ENCODE data around the gene SEBOX. TPM values are rescaled to one million over a fixed set of nuclear protein-coding genes. Genes with fewer than 3 reads are reported as not detected.

SEBOX gene
- total RNA-seq, 1 experiment from 2014 or later, result not detected

DNA sequence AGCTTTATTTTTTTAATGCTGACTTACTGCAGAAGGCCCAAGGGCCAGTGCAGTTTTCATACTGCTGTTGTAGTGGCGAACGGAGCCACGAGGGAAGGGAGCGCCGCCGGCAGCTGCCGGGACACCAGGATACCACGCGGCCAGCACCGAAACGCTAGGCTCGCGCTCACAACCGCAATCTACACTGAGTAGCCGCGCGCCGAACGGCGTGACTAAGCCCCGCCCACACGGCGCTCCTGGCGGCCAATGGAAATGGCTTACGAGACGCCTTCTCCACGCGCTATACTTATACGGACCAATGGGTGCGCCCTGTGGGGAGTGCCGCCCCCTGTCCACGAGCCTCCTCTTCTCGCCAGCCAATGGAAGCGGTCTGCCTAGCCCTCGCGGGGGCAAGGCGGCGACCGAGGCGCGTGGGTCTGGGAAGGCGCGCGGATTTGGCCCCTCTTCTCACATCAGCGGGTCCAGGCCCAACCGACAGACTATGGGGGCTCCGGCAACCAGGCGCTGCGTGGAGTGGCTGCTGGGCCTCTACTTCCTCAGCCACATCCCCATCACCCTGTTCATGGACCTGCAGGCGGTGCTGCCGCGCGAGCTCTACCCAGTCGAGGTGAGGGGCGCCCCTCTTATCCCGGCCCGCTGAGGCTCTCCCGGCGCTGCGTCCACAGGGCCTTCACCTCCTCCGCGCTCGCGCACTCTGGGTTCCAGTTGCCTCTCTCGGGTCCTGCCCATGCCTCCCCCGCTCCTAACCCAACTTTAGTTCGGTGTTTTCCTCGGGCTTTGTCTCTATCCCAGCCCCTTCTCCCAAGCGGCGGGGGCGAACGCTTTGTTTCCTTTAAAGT is 46.0 kb downstream of the SEBOX start, which contains the start of gene TMEM97:
TMEM97 (plus strand) TSS at position 442 of the 839 bp plus-strand sequence; CDS start at position 482, 40 bp downstream.
- DNase-seq (ENCODE audit: low spot score), result peak; percentile 95

GRCh38 chr17:28317966-28318758 is 46.8 kb downstream of the SEBOX start:
- DNase-seq (ENCODE audit: low spot score), result no peak

GRCh38 chr17:28317099-28317965 is 47.7 kb downstream of the SEBOX start:
- no peak for DNase-seq (ENCODE audit: low spot score)

DNA sequence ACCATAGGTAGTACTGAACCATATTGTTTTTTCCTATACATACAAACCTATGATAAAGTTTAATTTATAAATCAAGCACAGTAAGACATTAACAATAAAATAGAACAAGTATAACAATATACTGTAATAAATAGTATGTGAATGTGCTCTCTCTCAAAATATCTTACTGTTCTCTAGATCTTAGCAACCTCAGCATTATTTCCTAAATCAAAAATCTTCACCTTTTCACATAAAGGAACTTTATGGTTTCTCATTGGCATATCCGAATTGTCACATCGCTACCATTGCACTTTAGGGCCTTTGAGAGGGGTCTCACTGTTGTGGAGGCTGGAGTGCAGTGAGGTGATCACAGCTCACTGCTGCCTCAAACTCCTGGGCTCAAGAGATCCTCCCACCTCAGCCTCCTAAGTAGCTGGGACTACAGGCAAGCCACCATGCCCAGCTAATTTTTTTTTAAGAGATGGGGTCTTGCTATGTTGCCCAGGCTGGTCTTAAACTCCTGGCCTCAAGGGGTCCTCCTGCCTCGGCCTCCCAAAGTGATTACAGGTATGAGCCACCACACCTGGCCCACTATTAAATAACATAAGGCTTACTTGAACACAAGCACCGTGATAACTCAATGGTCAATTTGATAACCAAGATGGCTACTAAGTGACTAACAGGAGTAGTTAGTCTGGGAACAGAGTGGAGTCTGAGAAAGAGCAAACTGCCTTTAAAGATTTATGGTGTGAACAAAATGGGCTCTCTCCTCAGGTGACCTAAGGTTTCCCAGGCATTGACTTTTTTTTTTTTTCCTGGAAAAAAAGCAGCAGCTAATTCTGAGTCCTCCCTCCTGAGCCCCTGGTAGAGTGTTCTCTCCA is 48.9 kb downstream of the SEBOX start:
- DNase-seq (ENCODE audit: low spot score), result no peak

DNA sequence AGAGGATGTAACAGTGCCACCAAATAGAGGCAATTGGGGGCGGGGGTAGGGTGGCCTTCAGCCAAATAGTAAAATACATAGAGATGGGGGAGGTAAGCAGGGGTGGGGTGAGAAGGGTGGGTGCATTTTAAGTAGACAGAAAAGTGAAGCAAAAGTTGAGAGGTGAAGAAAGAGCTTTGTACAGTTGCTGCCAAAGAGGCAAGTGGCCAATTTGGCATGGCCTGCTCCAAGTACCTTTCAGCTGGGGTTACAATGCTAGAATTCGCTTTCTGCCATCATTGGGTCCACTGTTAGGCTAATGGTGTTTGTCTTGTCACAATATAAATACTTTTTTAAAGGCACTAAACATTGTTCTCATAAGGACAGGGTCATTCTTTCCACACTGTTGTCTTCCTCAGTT is 51.2 kb downstream of the SEBOX start:
- no peak for DNase-seq (ENCODE audit: low spot score)

Other genes starting within 250 kb of the SEBOX start
- gene TMEM97, start 46.0 kb downstream of the SEBOX start, total RNA-seq (2014; rRNA removed; shearing (Covaris generic)), result 32.7 and 43.9 TPM in 2 replicates
- gene IFT20, start 29.7 kb downstream of the SEBOX start, total RNA-seq (2014; rRNA removed; shearing (Covaris generic)), result 38.9 and 45.5 TPM in 2 replicates
- 36.2 and 44.7 TPM in 2 replicates for gene TNFAIP1, start 29.4 kb downstream of the SEBOX start, total RNA-seq (2014; rRNA removed; shearing (Covaris generic))
- gene POLDIP2, start 7.7 kb downstream of the SEBOX start, total RNA-seq (2014; rRNA removed; shearing (Covaris generic)), result 166 and 176 TPM in 2 replicates
- 0.43 and 4.4 TPM in 2 replicates for gene VTN, start 5.1 kb upstream of the SEBOX start, total RNA-seq (2014; rRNA removed; shearing (Covaris generic))
- gene SARM1, start 6.5 kb upstream of the SEBOX start, total RNA-seq (2014; rRNA removed; shearing (Covaris generic)), result 20.2 and 23.2 TPM in 2 replicates
- gene SLC46A1, start 41.0 kb upstream of the SEBOX start, total RNA-seq (2014; rRNA removed; shearing (Covaris generic)), result 2.5 and 4.9 TPM in 2 replicates
- not detected in 2 replicates for gene SLC13A2, start 108.4 kb upstream of the SEBOX start, total RNA-seq (2014; rRNA removed; shearing (Covaris generic))
- gene FOXN1, start 141.1 kb upstream of the SEBOX start, total RNA-seq (2014; rRNA removed; shearing (Covaris generic)), result 0.22 TPM in 1 of 2 replicates, not detected in the other
- gene UNC119, start 187.4 kb upstream of the SEBOX start, total RNA-seq (2014; rRNA removed; shearing (Covaris generic)), result 65.5 and 73.5 TPM in 2 replicates
- 48.9 and 83.5 TPM in 2 replicates for gene PIGS, start 206.3 kb upstream of the SEBOX start, total RNA-seq (2014; rRNA removed; shearing (Covaris generic))
- 1.3 and 2.1 TPM in 2 replicates for gene ALDOC, start 211.7 kb upstream of the SEBOX start, total RNA-seq (2014; rRNA removed; shearing (Covaris generic))
- gene SPAG5, start 233.8 kb upstream of the SEBOX start, total RNA-seq (2014; rRNA removed; shearing (Covaris generic)), result 162 and 170 TPM in 2 replicates
- 6.5 and 8.4 TPM in 2 replicates for gene RSKR, start 249.0 kb upstream of the SEBOX start, total RNA-seq (2014; rRNA removed; shearing (Covaris generic))